ENCODE measurements around the gene PCCA.

DNA sequence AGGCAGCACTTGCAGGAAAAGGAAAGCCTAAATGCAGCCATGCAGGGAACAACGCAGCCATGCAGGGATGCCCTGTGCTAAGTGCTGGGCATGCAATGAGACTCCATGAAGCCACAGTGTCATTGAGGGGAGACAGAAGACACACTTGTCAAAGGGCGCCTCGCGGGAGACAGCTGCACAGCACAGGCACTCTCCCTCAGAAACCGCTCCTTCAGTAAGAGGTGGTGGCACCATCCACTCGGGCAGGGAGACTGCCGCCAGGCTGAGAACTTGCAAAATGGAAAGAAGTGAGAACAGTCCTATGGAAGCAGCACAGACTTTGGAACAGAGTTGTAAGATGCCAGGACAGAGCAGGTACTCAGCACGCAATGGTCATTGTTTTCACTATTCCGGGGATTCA is 448.6 kb downstream of the PCCA start:
- TF ChIP-seq, protein P1, sequence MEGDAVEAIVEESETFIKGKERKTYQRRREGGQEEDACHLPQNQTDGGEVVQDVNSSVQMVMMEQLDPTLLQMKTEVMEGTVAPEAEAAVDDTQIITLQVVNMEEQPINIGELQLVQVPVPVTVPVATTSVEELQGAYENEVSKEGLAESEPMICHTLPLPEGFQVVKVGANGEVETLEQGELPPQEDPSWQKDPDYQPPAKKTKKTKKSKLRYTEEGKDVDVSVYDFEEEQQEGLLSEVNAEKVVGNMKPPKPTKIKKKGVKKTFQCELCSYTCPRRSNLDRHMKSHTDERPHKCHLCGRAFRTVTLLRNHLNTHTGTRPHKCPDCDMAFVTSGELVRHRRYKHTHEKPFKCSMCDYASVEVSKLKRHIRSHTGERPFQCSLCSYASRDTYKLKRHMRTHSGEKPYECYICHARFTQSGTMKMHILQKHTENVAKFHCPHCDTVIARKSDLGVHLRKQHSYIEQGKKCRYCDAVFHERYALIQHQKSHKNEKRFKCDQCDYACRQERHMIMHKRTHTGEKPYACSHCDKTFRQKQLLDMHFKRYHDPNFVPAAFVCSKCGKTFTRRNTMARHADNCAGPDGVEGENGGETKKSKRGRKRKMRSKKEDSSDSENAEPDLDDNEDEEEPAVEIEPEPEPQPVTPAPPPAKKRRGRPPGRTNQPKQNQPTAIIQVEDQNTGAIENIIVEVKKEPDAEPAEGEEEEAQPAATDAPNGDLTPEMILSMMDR (IDR thresholded peaks at IDR 0.05), result no peak
- TF ChIP-seq POLR2A (IDR thresholded peaks at IDR 0.05; ENCODE audit: low read depth), result no peak
- TF ChIP-seq EP300 (IDR thresholded peaks at IDR 0.05), result no peak
- no peak for TF ChIP-seq POLR2AphosphoS5 (IDR thresholded peaks at IDR 0.05)

Measured in esophagus muscularis mucosa (tissue), 4 donors.